Endodermal cell (in vitro differentiated cells): ENCODE measurements around the gene LRIT2. TPM values are rescaled to one million over a fixed set of nuclear protein-coding genes. Genes with fewer than 3 reads are reported as not detected.
A peak's percentile ranks its signal among the peaks of the same experiment; 100 is the strongest.

Experiments used
- DNase-seq: peaks from one replicate; pipeline ENCODE4 v3.0.0-alpha.2; 2017
- H3K27ac ChIP-seq: 2 replicates; pipeline ENCODE4 v1.5.1; 2013; ENCODE audit warnings: mild to moderate bottlenecking, low read depth, low read length, moderate library complexity
- H3K27me3 ChIP-seq: 2 replicates; pipeline ENCODE4 v1.6.1; 2013; ENCODE audit warnings: mild to moderate bottlenecking, low read length, moderate library complexity; ENCODE audit not compliant: insufficient read depth, control insufficient read depth, poor library complexity, severe bottlenecking
- H3K36me3 ChIP-seq: 2 replicates; pipeline ENCODE4 v1.7.0; 2013; ENCODE audit warnings: mild to moderate bottlenecking, low read length, moderate library complexity; ENCODE audit not compliant: control insufficient read depth, insufficient read depth
- H3K4me1 ChIP-seq: one replicate; pipeline ENCODE4 v1.7.0; 2013; ENCODE audit warnings: low read length; ENCODE audit not compliant: control insufficient read depth, insufficient read depth
- H3K4me3 ChIP-seq: 2 replicates; pipeline ENCODE4 v1.5.1; 2013; ENCODE audit warnings: mild to moderate bottlenecking, low read length, moderate library complexity
- H3K9ac ChIP-seq: 2 replicates; pipeline ENCODE4 v1.6.1; 2013; ENCODE audit warnings: mild to moderate bottlenecking, low read length, moderate library complexity; ENCODE audit not compliant: poor library complexity, severe bottlenecking; ENCODE audit errors: extremely low read depth
- H3K9me3 ChIP-seq: 2 replicates; pipeline ENCODE4 v1.6.1; 2013; ENCODE audit warnings: mild to moderate bottlenecking, low read length, moderate library complexity; ENCODE audit not compliant: control insufficient read depth
- H3K27ac Mint-ChIP-seq: 2 replicates; pipeline ENCODE4 v1.8.0; 2020; ENCODE audit warnings: mixed read lengths
- H3K27me3 Mint-ChIP-seq: 2 replicates; pipeline ENCODE4 v1.8.0; 2021; ENCODE audit warnings: mild to moderate bottlenecking, mixed read lengths; ENCODE audit not compliant: insufficient read depth
- H3K36me3 Mint-ChIP-seq: 2 replicates; pipeline ENCODE4 v1.8.0; 2020; ENCODE audit warnings: low read depth, mixed read lengths
- H3K4me1 Mint-ChIP-seq: 2 replicates; pipeline ENCODE4 v1.8.0; 2020; ENCODE audit warnings: mixed read lengths
- H3K4me3 Mint-ChIP-seq: 2 replicates; pipeline ENCODE4 v1.8.0; 2020; ENCODE audit warnings: mild to moderate bottlenecking, moderate library complexity, mixed read lengths
- H3K9me3 Mint-ChIP-seq: 2 replicates; pipeline ENCODE4 v1.8.0; 2020; ENCODE audit warnings: mild to moderate bottlenecking, mixed read lengths
- CTCF ChIP-seq: fragments of 200-600 bp; sonication (generic); conservative IDR thresholded peaks from 2 replicates; pipeline ENCODE4 v1.5.0; 2021; ENCODE audit warnings: antibody characterized with exemption, mild to moderate bottlenecking
- WGBS, 2 experiments: methylation state at CpG; one replicate each; pipeline versions ENCODE4 v1.1.5 to v1.1.7; 2013; ENCODE audit warnings: missing lambda C conversion rate in 2 of 2, mixed read lengths in 1 of 2; ENCODE audit not compliant: insufficient coverage in 1 of 2, insufficient read length in 1 of 2; 5-methylcytosine and 5-hydroxymethylcytosine counted together
- total RNA-seq, 2 donors: library from RNA; stranded (reverse); fragmentation: NEBNext Ultra II Directional in 1 of 2; extraction: Animal tissue kit (Norgen Biotek cat#: 25700) in 1 of 2; gene quantifications; 2 replicates in 1 of 2; 3 replicates in 1 of 2; pipeline ENCODE4 v1.2.1, GENCODE V29; 2021

Gene LRIT2
- total RNA-seq, 2 donors from 2014 or later = not detected

GRCh38 chr10:84264611-84265141 is 39.3 kb upstream of the LRIT2 start:
- Mint-ChIP-seq H3K27me3 (peaks cover 20% of the 10 kb centered on the region), H3K4me3 (no peak overlapping the region), H3K36me3 (no peaks in the 10 kb centered on the region), H3K9me3 (no peaks in the 10 kb centered on the region), H3K4me1 (peaks cover 21% of the 10 kb centered on the region), H3K27ac (no peak overlapping the region)
- no peak overlapping the region for H3K27ac ChIP-seq
- H3K4me1 ChIP-seq = no peaks in the 10 kb centered on the region
- peak; percentile 92 for DNase-seq
- TF ChIP-seq CTCF = peak; percentile 98
- H3K36me3 ChIP-seq = no peaks in the 10 kb centered on the region
- WGBS, 2 experiments = 12 to 14% methylated on average over 10 to 11 of the region's 11 CpGs
- H3K9ac ChIP-seq = no peak overlapping the region
- no peaks in the 10 kb centered on the region for H3K27me3 ChIP-seq
- no peak overlapping the region for H3K4me3 ChIP-seq
- no peaks in the 10 kb centered on the region for H3K9me3 ChIP-seq

GRCh38 chr10:84263716-84264115 is 38.4 kb upstream of the LRIT2 start:
- no peak overlapping the region for H3K27ac ChIP-seq
- Mint-ChIP-seq H3K4me3 (no peak overlapping the region), H3K4me1 (peaks cover 21% of the 10 kb centered on the region), H3K27ac (no peak overlapping the region), H3K27me3 (peaks cover 18% of the 10 kb centered on the region), H3K36me3 (no peaks in the 10 kb centered on the region), H3K9me3 (no peaks in the 10 kb centered on the region)
- H3K9me3 ChIP-seq = no peaks in the 10 kb centered on the region
- H3K9ac ChIP-seq = no peak overlapping the region
- H3K27me3 ChIP-seq = no peaks in the 10 kb centered on the region
- no peak overlapping the region for H3K4me3 ChIP-seq
- H3K36me3 ChIP-seq = no peaks in the 10 kb centered on the region
- H3K4me1 ChIP-seq = no peaks in the 10 kb centered on the region
- no peak for TF ChIP-seq CTCF
- DNase-seq = peak; percentile 11
- WGBS, 2 experiments = 83 to 94% methylated on average over 1 to 5 of the region's 5 CpGs

- H3K36me3 ChIP-seq = no peaks in the 10 kb centered on the region
- Mint-ChIP-seq H3K36me3 (no peaks in the 10 kb centered on the region), H3K9me3 (no peaks in the 10 kb centered on the region), H3K27me3 (peaks cover 18% of the 10 kb centered on the region), H3K4me1 (peaks cover 12% of the 10 kb centered on the region), H3K27ac (no peak overlapping the region), H3K4me3 (no peak overlapping the region)
- no peak overlapping the region for H3K4me3 ChIP-seq
- no peaks in the 10 kb centered on the region for H3K27me3 ChIP-seq
- 89 to 96% methylated on average over 10 to 13 of the region's 13 CpGs for WGBS, 2 experiments
- no peak for TF ChIP-seq CTCF
- no peak overlapping the region for H3K27ac ChIP-seq
- no peaks in the 10 kb centered on the region for H3K4me1 ChIP-seq
- no peaks in the 10 kb centered on the region for H3K9me3 ChIP-seq
- peak; percentile 22 for DNase-seq
- no peak overlapping the region for H3K9ac ChIP-seq
Observed at GRCh38 chr10:84262190-84262956, 37.0 kb upstream of the LRIT2 start.
